Glutamatergic neuron (in vitro differentiated cells): ENCODE results near the gene C13orf46. TPM values are rescaled to one million over a fixed set of nuclear protein-coding genes. Genes with fewer than 3 reads are reported as not detected.

ENCODE experiments used
- DNase-seq: peaks from one replicate; pipeline ENCODE4 v3.0.0; 2022
- H3K27ac Mint-ChIP-seq: one replicate; pipeline ENCODE4 v1.8.0; 2020; ENCODE audit warnings: mild to moderate bottlenecking, mixed read lengths, inconsistent platforms; ENCODE audit not compliant: unreplicated experiment
- H3K27me3 Mint-ChIP-seq: one replicate; pipeline ENCODE4 v1.8.0; 2020; ENCODE audit warnings: mild to moderate bottlenecking, moderate library complexity, mixed read lengths, inconsistent platforms; ENCODE audit not compliant: unreplicated experiment
- H3K36me3 Mint-ChIP-seq: one replicate; pipeline ENCODE4 v1.8.0; 2020; ENCODE audit warnings: mild to moderate bottlenecking, mixed read lengths, inconsistent platforms; ENCODE audit not compliant: unreplicated experiment
- H3K4me1 Mint-ChIP-seq: one replicate; pipeline ENCODE4 v1.8.0; 2020; ENCODE audit warnings: mild to moderate bottlenecking, low read depth, mixed read lengths, inconsistent platforms; ENCODE audit not compliant: unreplicated experiment
- H3K4me3 Mint-ChIP-seq: one replicate; pipeline ENCODE4 v1.8.0; 2020; ENCODE audit warnings: mild to moderate bottlenecking, mixed read lengths, inconsistent platforms; ENCODE audit not compliant: unreplicated experiment
- H3K9me3 Mint-ChIP-seq: one replicate; pipeline ENCODE4 v1.8.0; 2020; ENCODE audit warnings: mild to moderate bottlenecking, moderate library complexity, mixed read lengths, inconsistent platforms; ENCODE audit not compliant: unreplicated experiment
- total RNA-seq: library from RNA; stranded (reverse); fragmentation: NEBNext Ultra II Directional; extraction: Animal tissue kit (Norgen Biotek cat#: 25700); gene quantifications from one replicate; pipeline ENCODE4 v1.2.1, GENCODE V29; 2021; ENCODE audit not compliant: unreplicated experiment
- TF ChIP-seq, protein P1 (sequence below): fragments of 200-600 bp; sonication (generic); IDR thresholded peaks from one replicate; pipeline ENCODE4 v1.5.0; 2021; ENCODE audit not compliant: partially characterized antibody, unreplicated experiment

C13orf46 gene
- total RNA-seq, 1 donor from 2014 or later, result 0.71 TPM

DNA sequence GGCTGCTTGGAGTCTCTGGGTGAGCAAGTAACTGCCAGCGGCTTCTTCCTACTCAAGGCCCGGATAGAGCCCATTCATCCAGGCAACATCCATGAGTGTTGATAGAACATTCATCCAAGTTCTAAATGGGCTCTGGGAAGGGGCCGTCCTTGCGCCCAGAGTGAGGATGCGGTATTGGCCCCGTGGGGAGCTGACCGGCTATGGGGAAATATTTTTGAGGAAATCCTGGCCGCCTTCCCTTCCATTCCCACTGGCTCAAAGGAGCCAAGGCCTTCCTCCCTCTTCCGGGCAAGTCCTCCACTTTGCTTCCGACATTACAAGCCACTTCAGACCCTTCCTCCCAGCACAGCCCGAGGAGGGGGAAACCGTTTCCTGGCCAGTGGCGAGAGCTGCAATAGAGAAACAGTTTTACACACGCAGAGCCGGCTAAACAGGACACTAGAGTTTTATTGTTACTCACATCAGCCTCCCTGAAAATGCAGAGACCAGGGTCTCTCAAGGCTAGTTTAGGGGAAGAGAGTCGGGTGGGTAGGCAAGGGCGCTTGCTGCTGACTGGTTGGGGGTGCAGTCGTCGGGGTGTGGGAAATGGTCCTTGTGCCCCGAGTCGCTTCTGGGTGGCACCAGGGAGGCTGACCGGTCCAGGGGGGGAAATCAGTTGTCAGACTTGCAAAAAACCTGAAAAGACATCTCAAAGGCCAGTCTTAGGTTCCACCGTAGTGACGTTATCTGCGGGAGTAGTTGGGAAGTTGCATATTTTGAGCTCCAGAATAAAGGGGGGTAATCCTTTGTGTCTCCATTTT lies 37.5 kb downstream of the C13orf46 start:
- Mint-ChIP-seq H3K36me3 (peaks cover 6% of the 10 kb centered on the region), H3K27ac (no peak overlapping the region), H3K9me3 (peaks cover 18% of the 10 kb centered on the region), H3K4me1 (peaks cover 16% of the 10 kb centered on the region), H3K27me3 (peaks cover 3% of the 10 kb centered on the region), H3K4me3 (no peak overlapping the region)
- TF ChIP-seq, protein P1, sequence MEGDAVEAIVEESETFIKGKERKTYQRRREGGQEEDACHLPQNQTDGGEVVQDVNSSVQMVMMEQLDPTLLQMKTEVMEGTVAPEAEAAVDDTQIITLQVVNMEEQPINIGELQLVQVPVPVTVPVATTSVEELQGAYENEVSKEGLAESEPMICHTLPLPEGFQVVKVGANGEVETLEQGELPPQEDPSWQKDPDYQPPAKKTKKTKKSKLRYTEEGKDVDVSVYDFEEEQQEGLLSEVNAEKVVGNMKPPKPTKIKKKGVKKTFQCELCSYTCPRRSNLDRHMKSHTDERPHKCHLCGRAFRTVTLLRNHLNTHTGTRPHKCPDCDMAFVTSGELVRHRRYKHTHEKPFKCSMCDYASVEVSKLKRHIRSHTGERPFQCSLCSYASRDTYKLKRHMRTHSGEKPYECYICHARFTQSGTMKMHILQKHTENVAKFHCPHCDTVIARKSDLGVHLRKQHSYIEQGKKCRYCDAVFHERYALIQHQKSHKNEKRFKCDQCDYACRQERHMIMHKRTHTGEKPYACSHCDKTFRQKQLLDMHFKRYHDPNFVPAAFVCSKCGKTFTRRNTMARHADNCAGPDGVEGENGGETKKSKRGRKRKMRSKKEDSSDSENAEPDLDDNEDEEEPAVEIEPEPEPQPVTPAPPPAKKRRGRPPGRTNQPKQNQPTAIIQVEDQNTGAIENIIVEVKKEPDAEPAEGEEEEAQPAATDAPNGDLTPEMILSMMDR, result no peak
- no peak for DNase-seq

GRCh38 chr13:113935001-113935844 lies 38.7 kb downstream of the C13orf46 start:
- Mint-ChIP-seq H3K36me3 (peaks cover 10% of the 10 kb centered on the region), H3K4me1 (peaks cover 16% of the 10 kb centered on the region), H3K9me3 (peaks cover 19% of the 10 kb centered on the region), H3K4me3 (no peak overlapping the region), H3K27ac (no peak overlapping the region), H3K27me3 (peaks cover 3% of the 10 kb centered on the region)
- TF ChIP-seq, protein P1, result no peak
- DNase-seq, result no peak

GRCh38 chr13:113934576-113934975 lies 39.3 kb downstream of the C13orf46 start:
- Mint-ChIP-seq H3K27ac (no peak overlapping the region), H3K4me3 (no peak overlapping the region), H3K27me3 (peaks cover 3% of the 10 kb centered on the region), H3K4me1 (peaks cover 16% of the 10 kb centered on the region), H3K36me3 (peaks cover 10% of the 10 kb centered on the region), H3K9me3 (peaks cover 19% of the 10 kb centered on the region)
- no peak for DNase-seq
- TF ChIP-seq, protein P1, result no peak

GRCh38 chr13:113933901-113934300 lies 40.0 kb downstream of the C13orf46 start:
- peaks cover 19% of the 10 kb centered on the region for H3K9me3 Mint-ChIP-seq
- TF ChIP-seq, protein P1, result no peak
- DNase-seq, result no peak
- peaks cover 3% of the 10 kb centered on the region for H3K27me3 Mint-ChIP-seq
- peaks cover 10% of the 10 kb centered on the region for H3K36me3 Mint-ChIP-seq
- peaks cover 16% of the 10 kb centered on the region for H3K4me1 Mint-ChIP-seq
- H3K4me3 Mint-ChIP-seq, result no peak overlapping the region
- H3K27ac Mint-ChIP-seq, result no peak overlapping the region
